GM23338 (cell line): ENCODE measurements around the gene CNPY1. TPM values are rescaled to one million over a fixed set of nuclear protein-coding genes. Genes with fewer than 3 reads are reported as not detected.

Experiments
- ATAC-seq: fragments of 200-7000 bp; cut with Tn5 transposase; 3 replicates; pipeline ENCODE4 v1.9.1; 2020
- DNase-seq: peaks from one replicate; pipeline ENCODE4 v3.0.0-alpha.2; 2015; ENCODE audit warnings: low spot score
- H2AFZ ChIP-seq: fragments of 200-600 bp; sonication (generic); 2 replicates; pipeline ENCODE4 v1.8.0; 2016; ENCODE audit warnings: antibody characterized with exemption, mild to moderate bottlenecking, moderate library complexity
- H3F3A ChIP-seq: fragments of 200-600 bp; sonication (generic); replicated peaks from 2 replicates; pipeline ENCODE4 v1.8.0; 2017; ENCODE audit warnings: antibody characterized with exemption, mixed run types, low read depth
- H3K27ac ChIP-seq: fragments of 200-600 bp; sonication (generic); 2 replicates; pipeline ENCODE4 v1.6.1; 2016; ENCODE audit warnings: low read depth
- H3K27me3 ChIP-seq: fragments of 200-600 bp; sonication (generic); 2 replicates; pipeline ENCODE4 v1.8.0; 2016; ENCODE audit warnings: mild to moderate bottlenecking, mixed run types, moderate library complexity; ENCODE audit not compliant: insufficient read depth
- H3K36me3 ChIP-seq: fragments of 200-600 bp; sonication (generic); 2 replicates; pipeline ENCODE4 v1.8.0; 2016; ENCODE audit warnings: mild to moderate bottlenecking; ENCODE audit not compliant: insufficient read depth
- H3K4me1 ChIP-seq: fragments of 200-600 bp; sonication (generic); 2 replicates; pipeline ENCODE4 v1.8.0; 2016; ENCODE audit warnings: mild to moderate bottlenecking, moderate library complexity; ENCODE audit not compliant: insufficient read depth
- H3K4me2 ChIP-seq: fragments of 200-600 bp; sonication (generic); 2 replicates; pipeline ENCODE4 v1.7.1; 2017; ENCODE audit warnings: mixed run types
- H3K4me3 ChIP-seq: fragments of 200-600 bp; sonication (generic); 2 replicates; pipeline ENCODE4 v1.6.1; 2016; ENCODE audit warnings: mixed run types
- H3K79me2 ChIP-seq: fragments of 200-600 bp; sonication (generic); replicated peaks from 2 replicates; pipeline ENCODE4 v1.8.0; 2017; ENCODE audit warnings: mild to moderate bottlenecking; ENCODE audit not compliant: insufficient read depth
- H3K9me2 ChIP-seq: fragments of 200-600 bp; sonication (generic); 2 replicates; pipeline ENCODE4 v1.8.0; 2017; ENCODE audit not compliant: insufficient read depth
- H4K20me1 ChIP-seq: fragments of 200-600 bp; sonication (generic); replicated peaks from 2 replicates; pipeline ENCODE4 v1.8.0; 2017; ENCODE audit warnings: mild to moderate bottlenecking; ENCODE audit not compliant: insufficient read depth
- H3K27ac Mint-ChIP-seq: 2 replicates; pipeline ENCODE4 v1.8.0; 2020; ENCODE audit warnings: inconsistent platforms, mild to moderate bottlenecking, moderate library complexity, mixed read lengths
- H3K27me3 Mint-ChIP-seq: 3 replicates; pipeline ENCODE4 v1.8.0; 2022; ENCODE audit warnings: low read depth, mild to moderate bottlenecking, moderate library complexity, mixed read lengths, inconsistent platforms; ENCODE audit not compliant: insufficient read depth, poor library complexity
- H3K36me3 Mint-ChIP-seq: 3 replicates; pipeline ENCODE4 v1.8.0; 2021; ENCODE audit warnings: low read depth, mild to moderate bottlenecking, inconsistent platforms, moderate library complexity, mixed read lengths
- H3K4me1 Mint-ChIP-seq: 3 replicates; pipeline ENCODE4 v1.8.0; 2020; ENCODE audit warnings: mild to moderate bottlenecking, inconsistent platforms, mixed read lengths
- H3K4me3 Mint-ChIP-seq: 3 replicates; pipeline ENCODE4 v1.8.0; 2021; ENCODE audit warnings: moderate library complexity, mild to moderate bottlenecking, inconsistent platforms, mixed read lengths
- H3K9me3 Mint-ChIP-seq: 3 replicates; pipeline ENCODE4 v1.8.0; 2020; ENCODE audit warnings: moderate library complexity, mild to moderate bottlenecking, inconsistent platforms, mixed read lengths
- CREB1 ChIP-seq: fragments of 250-450 bp; sonication (Bioruptor Pico); IDR thresholded peaks from 2 replicates; pipeline ENCODE4 v1.5.0; 2020; ENCODE audit warnings: low read depth, mild to moderate bottlenecking, moderate library complexity
- ETS1 ChIP-seq: IDR thresholded peaks from 2 replicates; pipeline ENCODE4 v1.6.1; 2016; ENCODE audit warnings: antibody characterized with exemption
- JUNB ChIP-seq: IDR thresholded peaks from one replicate; pipeline ENCODE4 v1.6.1; 2016; ENCODE audit warnings: antibody characterized with exemption; ENCODE audit not compliant: unreplicated experiment
- NANOG ChIP-seq: IDR thresholded peaks from 2 replicates; pipeline ENCODE4 v1.6.1; 2016; ENCODE audit warnings: antibody characterized with exemption, borderline replicate concordance
- REST ChIP-seq: IDR thresholded peaks from one replicate; pipeline ENCODE4 v1.6.1; 2018; ENCODE audit warnings: antibody characterized with exemption; ENCODE audit not compliant: unreplicated experiment
- STAT1 ChIP-seq: IDR thresholded peaks from one replicate; pipeline ENCODE4 v1.6.1; 2016; ENCODE audit warnings: antibody characterized with exemption; ENCODE audit not compliant: unreplicated experiment
- ZNF462 ChIP-seq: fragments of 250-450 bp; sonication (Bioruptor Pico); IDR thresholded peaks from 2 replicates; pipeline ENCODE4 v1.5.0; 2020; ENCODE audit warnings: mild to moderate bottlenecking, moderate library complexity
- polyA plus RNA-seq: library from polyadenylated mRNA; unstranded; fragments of >200 nt; fragmentation: Nextera tagmentation; extraction: Ambion mirVana; gene quantifications from 2 replicates; pipeline ENCODE4 v1.2.1, GENCODE V29; 2016
- total RNA-seq: library from RNA; depleted of rRNA; stranded (reverse); fragments of >200 nt; shearing (Covaris generic); gene quantifications from 2 replicates; pipeline ENCODE4 v1.2.3, GENCODE V29; 2014

CNPY1 gene
- total and polyA plus RNA-seq, 2 experiments from 2014 or later = not detected

- no peak overlapping the region for H2AFZ ChIP-seq
- H3K36me3 Mint-ChIP-seq = no peaks in the 10 kb centered on the region
- no peaks in the 10 kb centered on the region for H3K79me2 ChIP-seq
- H3K36me3 ChIP-seq = no peaks in the 10 kb centered on the region
- H3K9me2 ChIP-seq = no peaks in the 10 kb centered on the region
- no peak for ATAC-seq
- H3K9me3 Mint-ChIP-seq = no peaks in the 10 kb centered on the region; the same call in 2 of the 3 replicates
- H3K4me3 Mint-ChIP-seq = no peak overlapping the region
- no peak for TF ChIP-seq NANOG
- no peak for TF ChIP-seq CREB1 (CRISPR knock-in tag)
- TF ChIP-seq ZNF462 (CRISPR knock-in tag) = no peak
- TF ChIP-seq STAT1 = no peak
- no peak for TF ChIP-seq JUNB
- no peak for TF ChIP-seq ETS1
- no peak for TF ChIP-seq REST
- H3F3A ChIP-seq = 0 out of 2 replicates have a peak, but pooled peaks cover 17% of the 10 kb centered on the region
- peaks cover 22% of the 10 kb centered on the region for H3K4me1 ChIP-seq
- no peak overlapping the region for H3K4me2 ChIP-seq
- H3K27ac Mint-ChIP-seq = no peak overlapping the region
- H3K27me3 Mint-ChIP-seq = peaks cover 76% of the 10 kb centered on the region
- peaks cover 62% of the 10 kb centered on the region for H3K27me3 ChIP-seq
- H3K4me3 ChIP-seq = no peak overlapping the region
- no peak for DNase-seq
- H3K27ac ChIP-seq = no peak overlapping the region
- H4K20me1 ChIP-seq = no peaks in the 10 kb centered on the region
- H3K4me1 Mint-ChIP-seq = peaks cover 41% of the 10 kb centered on the region
Measured at GRCh38 chr7:155486783-155487508, 59.4 kb downstream of the CNPY1 start.
